ENCODE measurements around the gene NEDD4L.

Gene NEDD4L

GRCh38 chr18:58211510-58211909, 167.5 kb downstream of the NEDD4L start:
- no peak for TF ChIP-seq CTCF (IDR thresholded peaks at IDR 0.05; ENCODE audit: extremely low read depth, missing control alignments)
- no peak for DNase-seq (ENCODE audit: low spot score)

GRCh38 chr18:58212274-58212673, 168.2 kb downstream of the NEDD4L start:
- no peak for TF ChIP-seq CTCF (IDR thresholded peaks at IDR 0.05; ENCODE audit: extremely low read depth, missing control alignments)

GRCh38 chr18:58213440-58213839, 169.4 kb downstream of the NEDD4L start:
- DNase-seq (ENCODE audit: low spot score): no peak
- TF ChIP-seq CTCF (IDR thresholded peaks at IDR 0.05; ENCODE audit: extremely low read depth, missing control alignments): no peak

More at GRCh38 chr18:58212274-58212673, 168.2 kb downstream of the NEDD4L start:
- DNase-seq (ENCODE audit: low spot score): no peak

GRCh38 chr18:58215011-58215410, 171.0 kb downstream of the NEDD4L start:
- DNase-seq (ENCODE audit: low spot score): no peak
- no peak for TF ChIP-seq CTCF (IDR thresholded peaks at IDR 0.05; ENCODE audit: extremely low read depth, missing control alignments)

GRCh38 chr18:58216071-58216481, 172.1 kb downstream of the NEDD4L start:
- TF ChIP-seq CTCF (IDR thresholded peaks at IDR 0.05; ENCODE audit: extremely low read depth, missing control alignments): no peak
- no peak for DNase-seq (ENCODE audit: low spot score)

- TF ChIP-seq CTCF (IDR thresholded peaks at IDR 0.05; ENCODE audit: extremely low read depth, missing control alignments): no peak
- no peak for DNase-seq (ENCODE audit: low spot score)
Observed at GRCh38 chr18:58217052-58217451, 173.0 kb downstream of the NEDD4L start.

- DNase-seq (ENCODE audit: low spot score): no peak
- TF ChIP-seq CTCF (IDR thresholded peaks at IDR 0.05; ENCODE audit: extremely low read depth, missing control alignments): no peak
Observed at GRCh38 chr18:58218117-58218516, 174.1 kb downstream of the NEDD4L start.

Measured in GM20000 (cell line).